ENCODE measurements around the gene ADORA2A.

- TF ChIP-seq TAF1 (IDR thresholded peaks at IDR 0.05; ENCODE audit: borderline replicate concordance, low read depth, low read length): no peak
- TF ChIP-seq NRF1 (conservative IDR thresholded peaks at IDR 0.05; ENCODE audit: low read depth, low read length): no peak
- TF ChIP-seq SKIL (IDR thresholded peaks at IDR 0.05; ENCODE audit: low read depth, poor library complexity, severe bottlenecking): no peak
- no peak for TF ChIP-seq CEBPB (IDR thresholded peaks at IDR 0.05; ENCODE audit: borderline replicate concordance in 1 of 2, low read depth in 2 of 2, low read length in 2 of 2)
These were observed 17.1 kb upstream of the ADORA2A start for GRCh38 chr22:24410110-24410856.
